Measurements from ENCODE around the gene VPS33B. TPM values are rescaled to one million over a fixed set of nuclear protein-coding genes. Genes with fewer than 3 reads are reported as not detected.

Gene VPS33B
- total and polyA plus RNA-seq, 2 of the 8 experiments (the other 6 are each of a cell fraction or from before 2014, with no cell fraction given): 11.8 to 17.3 TPM

DNA sequence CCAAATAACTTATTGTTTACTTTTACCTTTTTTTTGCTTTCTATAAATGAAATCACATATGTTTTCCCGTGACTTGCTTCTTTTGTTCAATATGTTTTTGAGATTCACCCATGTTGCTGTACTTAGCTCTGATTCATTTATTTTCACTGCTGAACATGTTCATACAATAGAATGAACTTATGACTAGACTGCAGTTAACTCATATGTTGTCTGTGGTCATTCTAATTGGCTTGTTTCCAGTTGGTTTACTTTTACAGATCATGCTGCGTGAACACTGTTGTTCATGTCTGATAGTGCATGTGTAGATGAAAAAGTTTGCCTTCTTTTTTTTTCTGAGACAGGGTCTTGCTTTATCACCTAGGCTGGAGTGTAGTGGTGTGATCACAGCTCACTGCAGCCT is 46.0 kb upstream of the VPS33B start:
- no peak overlapping the region for H2AK5ac ChIP-seq (ENCODE audit: low read depth, low read length)
- H3K9ac ChIP-seq (replicated peaks in 1 of 4; ENCODE audit: extremely low read depth in 1 of 4, low read depth in 3 of 4, low read length in 3 of 4): no peak overlapping the region
- H4K20me1 ChIP-seq (replicated peaks in 1 of 2; ENCODE audit: control insufficient read depth in 1 of 2, insufficient read depth in 2 of 2, low read length in 2 of 2): no peaks in the 10 kb centered on the region
- H3K23ac ChIP-seq (ENCODE audit: insufficient read length): no peak overlapping the region
- H3K27me3 ChIP-seq (replicated peaks in 1 of 4; ENCODE audit: control insufficient read depth in 3 of 4, extremely low read depth in 1 of 4, insufficient read depth in 3 of 4, low read length in 3 of 4): no peaks in the 10 kb centered on the region; a peak in 1 of 7 replicates
- H3K36me3 ChIP-seq (ENCODE audit: control insufficient read depth in 2 of 4, insufficient read depth in 4 of 4, low read length in 3 of 4): no peaks in the 10 kb centered on the region
- no peak overlapping the region for H2BK5ac ChIP-seq (ENCODE audit: low read depth, low read length)
- H3K4ac ChIP-seq (replicated peaks; ENCODE audit: insufficient read length, low read depth, low read length): no peak overlapping the region
- no peak overlapping the region for H4K5ac ChIP-seq (ENCODE audit: insufficient read length, low read depth, low read length)
- H3K27ac ChIP-seq (ENCODE audit: low read depth, low read length): no peak overlapping the region
- no peak overlapping the region for H2BK120ac ChIP-seq (replicated peaks; ENCODE audit: low read depth, low read length)
- no peak overlapping the region for H3K4me3 ChIP-seq (ENCODE audit: extremely low read depth in 1 of 4, insufficient read depth in 2 of 4, low read depth in 3 of 4, low read length in 4 of 4)
- H2BK12ac ChIP-seq (ENCODE audit: low read depth, low read length): no peak overlapping the region
- H3K79me1 ChIP-seq (ENCODE audit: low read depth, low read length): no peaks in the 10 kb centered on the region
- no peaks in the 10 kb centered on the region for H3K4me1 ChIP-seq (replicated peaks in 1 of 4; ENCODE audit: control insufficient read depth in 3 of 4, insufficient read depth in 4 of 4, low read length in 3 of 4)
- H3K18ac ChIP-seq (ENCODE audit: extremely low read depth, low read length): no peak overlapping the region
- ChIA-PET CTCF (ENCODE audit: partially characterized antibody) (interaction anchor here (0.6 to 5.0 kb wide), 14 partner anchors 9 to 826 kb away, joined by 3 to 47 read pairs (median 4); partner anchors contain the start of gene SV2B), POLR2A (ENCODE audit: partially characterized antibody) (no interaction called here)
- no peak overlapping the region for H3K14ac ChIP-seq (ENCODE audit: insufficient read length)
- no peak overlapping the region for H3K56ac ChIP-seq (replicated peaks; ENCODE audit: insufficient read length, low read depth, low read length)
- no peak overlapping the region for H4K91ac ChIP-seq (replicated peaks; ENCODE audit: insufficient read length, low read length)
- 94% methylated on average over 2 of the region's 2 CpGs; no CpG with 5 or more reads in 1 of the 2 experiments for WGBS, 2 experiments (ENCODE audit: extremely low coverage in 1 of 2, insufficient coverage in 1 of 2, insufficient read length in 1 of 2, insufficient replicate concordance in 2 of 2, low coverage in 1 of 2, low lambda C conversion rate in 2 of 2, missing lambda C conversion rate in 1 of 2)
- no peaks in the 10 kb centered on the region for H3K23me2 ChIP-seq (ENCODE audit: low read depth, low read length)
- no peak overlapping the region for H2BK20ac ChIP-seq (ENCODE audit: low read length)
- no peak for DNase-seq (ENCODE audit: low read depth in 1 of 2, low spot score in 2 of 2)
- H3K9me3 ChIP-seq (ENCODE audit: insufficient read depth in 2 of 2, low read depth in 1 of 2, low read length in 1 of 2): peaks cover 4 to 13% of the 10 kb centered on the region in 2 experiments; a peak in 3 of 4 replicates
- no peak for TF ChIP-seq YY1 (IDR thresholded peaks at IDR 0.05; ENCODE audit: low read depth, low read length)
- TF ChIP-seq RXRA (IDR thresholded peaks at IDR 0.05; ENCODE audit: insufficient read depth, low read depth, low read length): no peak
- no peak for TF ChIP-seq POU5F1 (IDR thresholded peaks at IDR 0.05; ENCODE audit: low read depth, low read length)
- no peak for TF ChIP-seq GTF2F1 (IDR thresholded peaks at IDR 0.05; ENCODE audit: borderline replicate concordance, low read depth, low read length)
- no peak for TF ChIP-seq RBBP5 (IDR thresholded peaks at IDR 0.05; ENCODE audit: borderline replicate concordance, low read depth, low read length)
- no peak for TF ChIP-seq NANOG (IDR thresholded peaks at IDR 0.05; ENCODE audit: insufficient read depth, low read depth, low read length, poor library complexity, severe bottlenecking)
- no peak for TF ChIP-seq USF2 (IDR thresholded peaks at IDR 0.05; ENCODE audit: low read length)
- TF ChIP-seq SRF (IDR thresholded peaks at IDR 0.05; ENCODE audit: low read depth, low read length): no peak
- TF ChIP-seq, protein P1, sequence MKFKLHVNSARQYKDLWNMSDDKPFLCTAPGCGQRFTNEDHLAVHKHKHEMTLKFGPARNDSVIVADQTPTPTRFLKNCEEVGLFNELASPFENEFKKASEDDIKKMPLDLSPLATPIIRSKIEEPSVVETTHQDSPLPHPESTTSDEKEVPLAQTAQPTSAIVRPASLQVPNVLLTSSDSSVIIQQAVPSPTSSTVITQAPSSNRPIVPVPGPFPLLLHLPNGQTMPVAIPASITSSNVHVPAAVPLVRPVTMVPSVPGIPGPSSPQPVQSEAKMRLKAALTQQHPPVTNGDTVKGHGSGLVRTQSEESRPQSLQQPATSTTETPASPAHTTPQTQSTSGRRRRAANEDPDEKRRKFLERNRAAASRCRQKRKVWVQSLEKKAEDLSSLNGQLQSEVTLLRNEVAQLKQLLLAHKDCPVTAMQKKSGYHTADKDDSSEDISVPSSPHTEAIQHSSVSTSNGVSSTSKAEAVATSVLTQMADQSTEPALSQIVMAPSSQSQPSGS (IDR thresholded peaks at IDR 0.05; ENCODE audit: low read length): no peak
- H3K79me2 ChIP-seq (ENCODE audit: control insufficient read depth in 1 of 2, insufficient read depth in 2 of 2, low read length in 2 of 2): no peaks in the 10 kb centered on the region
- no peak overlapping the region for H2BK15ac ChIP-seq (ENCODE audit: low read length)
- no peak overlapping the region for H3K4me2 ChIP-seq (ENCODE audit: insufficient read depth in 1 of 2, low read depth in 2 of 2, low read length in 2 of 2)
- no peak overlapping the region for H2AFZ ChIP-seq (ENCODE audit: low read length)
- no peak for FAIRE-seq
- no peak overlapping the region for H4K8ac ChIP-seq (ENCODE audit: extremely low read depth, insufficient read depth, low read length)

Data from H1 (cell line).